HG02973 (cell line): Measurements from ENCODE around the gene TMEM232.
"Not testable (repeated sequence)": the region's sequence is repeated elsewhere in the genome, so short reads cannot be mapped to it uniquely, and the experiment has no call there.

Experiments used
- ATAC-seq: cut with Tn5 transposase; IDR thresholded peaks from one replicate; pipeline ENCODE4 v1.9.1; 2021; ENCODE audit warnings: moderate library complexity; ENCODE audit not compliant: unreplicated experiment

The TMEM232 gene

DNA sequence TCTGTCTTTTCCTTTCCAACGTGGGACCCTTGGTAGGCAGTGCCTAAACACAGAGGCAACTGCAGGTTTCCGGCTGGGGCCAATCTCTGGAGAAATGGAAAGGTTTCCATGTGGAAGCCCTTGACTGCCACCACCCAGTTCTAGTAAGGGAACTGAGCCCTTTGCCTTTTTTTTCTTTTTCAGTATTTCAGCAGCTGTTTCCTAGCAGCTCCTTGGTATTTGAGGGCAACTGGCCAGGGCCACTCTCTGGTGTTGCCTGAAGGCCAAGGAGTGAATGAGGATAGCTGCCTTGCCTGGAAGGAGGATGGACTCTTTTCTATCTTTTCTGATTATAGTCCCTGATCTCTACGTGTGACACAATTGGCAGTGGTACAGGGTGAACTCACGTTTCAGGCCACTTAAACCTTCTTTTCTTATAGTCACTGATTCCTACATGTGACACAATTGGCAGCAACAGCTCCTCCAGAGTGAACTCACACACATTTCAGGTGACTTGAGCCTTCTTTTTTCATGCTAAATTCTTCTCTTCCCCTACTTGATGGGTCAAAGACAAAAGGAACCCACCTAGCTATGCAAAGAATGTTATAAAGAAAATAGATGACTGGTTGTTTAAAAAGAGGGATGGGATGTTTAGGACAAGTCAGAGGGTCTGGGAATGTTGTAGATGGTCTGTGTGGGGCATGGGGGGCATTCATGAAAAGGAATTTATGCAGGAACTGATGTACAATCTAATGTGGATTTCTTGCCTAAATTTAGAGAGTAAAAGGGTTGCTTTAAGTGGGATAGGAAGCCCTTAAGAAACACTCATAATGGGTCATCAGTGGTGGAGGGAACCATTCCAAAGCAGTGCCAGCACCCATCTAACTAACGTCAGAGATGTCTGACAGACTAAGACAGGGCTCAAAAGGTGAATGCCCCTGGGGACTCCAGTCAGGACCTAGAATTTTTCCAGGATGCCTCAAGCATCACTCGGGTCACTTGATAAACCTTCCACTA is 190.1 kb downstream of the TMEM232 start:
- ATAC-seq = no peak

GRCh38 chr5:110535146-110535545 is 191.3 kb downstream of the TMEM232 start:
- ATAC-seq = not testable (repeated sequence)

DNA sequence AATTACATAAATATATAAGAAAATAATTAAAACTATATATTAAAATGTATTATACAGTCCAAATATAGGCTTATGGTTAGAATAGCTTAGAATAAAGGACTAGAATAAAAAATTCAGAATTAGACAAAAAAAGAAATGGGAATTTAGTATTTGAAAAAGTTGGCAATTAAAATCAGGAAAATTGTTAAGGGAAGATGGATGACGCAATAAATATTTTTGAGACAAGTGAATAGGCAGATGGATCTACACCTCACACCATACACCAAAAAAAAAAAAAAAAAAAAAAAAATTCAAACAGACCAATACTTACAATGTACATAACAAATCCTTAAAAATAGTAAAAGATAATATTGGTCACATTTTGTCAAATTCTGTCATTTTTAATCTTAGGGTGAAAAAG is 200.7 kb downstream of the TMEM232 start:
- no peak for ATAC-seq

- ATAC-seq = no peak
Observed at GRCh38 chr5:110517396-110517795, 209.1 kb downstream of the TMEM232 start.

DNA sequence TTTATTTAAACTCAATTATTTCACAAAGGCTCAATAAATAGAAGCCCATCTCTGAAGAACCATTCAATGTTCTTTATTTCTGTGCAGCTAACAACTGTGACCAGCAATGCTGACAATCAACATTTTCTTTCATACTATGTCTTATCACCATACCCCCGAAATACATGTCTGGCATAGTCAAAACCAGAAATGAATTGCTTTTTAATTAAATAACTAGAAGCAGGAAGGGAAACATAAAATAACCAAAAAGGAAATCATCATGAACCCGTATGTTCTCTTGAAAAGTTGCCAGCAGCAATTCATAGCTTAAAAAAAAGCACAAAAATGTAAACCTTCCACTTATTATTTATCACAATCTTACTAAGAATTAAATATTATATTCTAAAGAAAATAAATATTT is 212.4 kb downstream of the TMEM232 start:
- ATAC-seq = no peak

GRCh38 chr5:110512266-110512665 is 214.2 kb downstream of the TMEM232 start:
- ATAC-seq = no peak

DNA sequence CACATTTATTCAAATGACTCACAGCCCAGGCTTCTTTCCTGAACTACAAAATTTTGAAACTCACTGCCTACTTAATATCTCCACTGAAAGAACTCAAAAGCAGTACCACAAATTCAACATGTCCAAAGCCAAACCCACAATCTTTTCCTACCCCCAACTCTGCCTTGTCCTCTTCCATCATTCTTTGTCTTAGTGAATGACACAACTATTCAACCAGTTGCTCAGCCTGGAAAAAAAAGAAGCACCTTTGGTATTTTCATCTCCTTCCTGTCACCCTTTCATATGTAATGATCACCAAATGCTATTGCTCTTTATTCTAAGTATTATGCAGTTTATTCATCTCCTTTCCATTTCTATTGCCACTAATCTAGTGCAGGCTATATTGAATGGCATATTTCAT is 216.3 kb downstream of the TMEM232 start:
- ATAC-seq = no peak

DNA sequence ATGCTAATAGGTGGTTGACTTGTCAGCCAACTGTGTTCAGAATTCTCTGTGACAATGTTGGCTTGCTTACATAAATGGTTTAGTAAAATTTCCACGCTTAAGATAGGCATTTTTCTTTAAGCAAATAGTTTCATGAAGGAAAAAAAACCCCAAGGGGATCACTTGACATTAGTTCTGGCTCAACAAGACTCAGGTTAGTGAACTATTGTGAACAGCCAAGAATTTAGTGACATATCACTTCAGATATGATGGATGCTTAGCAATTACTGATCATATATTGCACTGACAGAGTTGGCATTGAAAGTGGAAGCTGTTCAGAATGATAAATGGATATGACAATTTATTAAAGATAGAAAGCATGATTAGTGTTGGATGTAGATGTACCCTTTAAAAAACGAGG is 218.5 kb downstream of the TMEM232 start:
- ATAC-seq = no peak

DNA sequence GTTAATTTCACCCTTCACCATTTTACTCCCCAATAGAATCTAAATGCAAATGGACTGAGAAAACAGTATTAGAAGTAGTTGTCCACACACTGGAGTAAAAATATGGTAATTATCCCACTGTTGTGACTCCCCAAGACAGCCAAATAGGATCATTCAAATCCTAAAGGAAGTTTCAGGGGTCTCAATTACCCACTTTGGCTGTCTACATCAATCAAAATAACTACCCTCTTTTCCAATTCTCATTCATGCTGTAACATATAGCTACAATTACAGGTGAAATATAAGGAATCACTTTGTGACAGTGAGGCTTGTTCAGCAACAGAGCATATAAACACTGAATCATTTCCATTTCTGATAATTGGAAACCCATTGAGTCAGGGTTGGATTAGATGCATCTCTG is 220.1 kb downstream of the TMEM232 start:
- ATAC-seq = no peak

GRCh38 chr5:110496276-110496675 is 230.2 kb downstream of the TMEM232 start:
- ATAC-seq = no peak

DNA sequence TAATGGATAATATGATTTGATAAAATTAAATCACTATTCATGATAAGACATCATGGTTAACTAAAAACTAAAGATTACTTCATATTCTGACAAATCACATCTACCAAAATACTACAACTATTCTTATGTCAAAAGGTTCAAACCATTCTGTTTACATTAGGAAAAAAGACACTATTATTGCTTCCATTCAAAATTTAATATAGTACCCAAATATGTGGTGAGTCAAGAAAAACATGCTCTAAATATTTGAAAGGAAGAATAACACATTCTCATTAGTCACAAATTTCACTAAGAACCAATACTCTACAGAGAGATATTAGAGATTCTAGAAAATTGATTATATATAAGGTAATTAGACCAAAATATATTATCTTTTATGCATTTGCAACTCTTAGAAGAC is 234.0 kb downstream of the TMEM232 start:
- no peak for ATAC-seq

- ATAC-seq = no peak
Observed at GRCh38 chr5:110478895-110479294, 247.6 kb downstream of the TMEM232 start.

DNA sequence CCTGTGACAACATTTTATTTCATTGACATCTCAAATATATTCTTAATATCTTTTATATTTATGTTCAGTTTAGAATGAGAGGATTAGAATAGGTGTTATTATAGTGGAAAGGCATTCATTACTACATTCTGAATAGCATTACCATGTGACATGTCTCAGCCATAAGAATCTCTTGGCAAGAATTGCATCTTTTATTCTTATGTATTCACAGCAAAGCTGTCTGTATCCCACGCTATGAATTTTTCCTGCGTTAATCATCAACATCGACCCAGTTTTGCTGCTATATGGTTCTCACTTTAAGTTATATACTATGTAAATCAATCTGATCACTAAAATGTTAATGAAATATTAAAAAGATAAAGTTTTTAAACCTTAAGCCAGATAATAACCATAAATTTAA is 248.6 kb downstream of the TMEM232 start:
- ATAC-seq = no peak

- ATAC-seq = no peak
Observed at GRCh38 chr5:110476164-110476563, 250.3 kb downstream of the TMEM232 start.

DNA sequence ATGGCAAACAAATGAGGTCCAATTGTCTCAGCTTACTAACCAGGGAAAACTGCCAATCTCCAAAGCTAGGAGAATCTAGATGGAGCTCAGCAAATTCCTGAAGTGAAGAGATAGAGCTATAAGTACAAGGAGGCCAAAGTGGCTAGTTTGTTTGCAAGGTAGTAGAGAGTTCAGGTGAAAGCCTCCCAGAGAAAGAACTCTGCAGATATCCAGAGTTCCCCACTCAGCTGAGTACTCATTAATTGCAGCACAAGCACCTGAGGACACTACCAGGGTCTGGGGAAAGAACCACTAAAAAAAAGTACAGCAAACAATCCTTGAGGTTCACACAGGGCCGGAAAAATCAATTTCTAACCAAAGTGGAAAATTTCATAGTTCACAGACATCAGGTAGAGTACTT is 250.9 kb downstream of the TMEM232 start:
- ATAC-seq = no peak

GRCh38 chr5:110469486-110469885 is 257.0 kb downstream of the TMEM232 start:
- ATAC-seq = no peak

- no peak for ATAC-seq
Observed at GRCh38 chr5:110463106-110463505, 263.4 kb downstream of the TMEM232 start.

GRCh38 chr5:110460837-110461236 is 265.6 kb downstream of the TMEM232 start:
- ATAC-seq = no peak

- no peak for ATAC-seq
Observed at GRCh38 chr5:110458313-110458712, 268.2 kb downstream of the TMEM232 start.

DNA sequence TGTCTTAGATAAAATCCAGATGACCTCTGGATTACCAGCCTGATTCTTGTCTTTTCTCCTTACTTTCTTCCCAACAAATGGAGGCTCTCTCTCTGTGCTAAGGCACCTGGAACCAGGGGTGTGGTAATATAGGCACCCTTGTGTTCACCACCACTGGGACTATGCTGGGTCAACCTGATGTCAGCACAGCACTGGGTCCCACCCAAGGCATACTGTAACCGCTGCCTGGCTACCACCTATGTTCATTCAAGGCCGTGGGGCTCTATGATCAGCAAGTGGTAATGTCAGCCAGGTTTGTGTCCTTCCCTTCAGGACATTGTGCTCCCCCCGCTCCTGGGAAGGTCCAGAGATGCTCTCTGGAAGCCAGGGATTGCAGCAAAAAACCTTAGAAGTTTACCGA is 283.6 kb downstream of the TMEM232 start:
- no peak for ATAC-seq

DNA sequence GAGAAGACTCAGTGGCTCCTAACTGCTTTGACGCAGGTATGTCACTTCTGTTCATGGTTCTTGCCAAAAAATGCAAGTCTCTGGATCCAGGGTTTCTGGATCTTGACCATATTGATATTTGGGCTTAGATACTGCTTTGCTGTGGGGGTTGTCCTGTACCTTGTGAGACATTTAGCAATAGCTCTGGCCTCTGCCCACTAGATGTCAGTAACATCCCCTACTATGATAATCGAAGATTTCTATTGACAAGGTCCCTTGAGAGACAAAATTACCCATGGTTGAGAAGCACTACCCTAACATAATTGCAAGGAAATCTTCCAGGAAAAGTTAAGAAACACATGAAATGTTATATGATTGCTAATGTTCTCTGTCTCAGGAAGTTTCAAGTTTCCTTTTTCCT is 285.4 kb downstream of the TMEM232 start:
- no peak for ATAC-seq

- no peak for ATAC-seq
Observed at GRCh38 chr5:110440058-110440457, 286.4 kb downstream of the TMEM232 start.

DNA sequence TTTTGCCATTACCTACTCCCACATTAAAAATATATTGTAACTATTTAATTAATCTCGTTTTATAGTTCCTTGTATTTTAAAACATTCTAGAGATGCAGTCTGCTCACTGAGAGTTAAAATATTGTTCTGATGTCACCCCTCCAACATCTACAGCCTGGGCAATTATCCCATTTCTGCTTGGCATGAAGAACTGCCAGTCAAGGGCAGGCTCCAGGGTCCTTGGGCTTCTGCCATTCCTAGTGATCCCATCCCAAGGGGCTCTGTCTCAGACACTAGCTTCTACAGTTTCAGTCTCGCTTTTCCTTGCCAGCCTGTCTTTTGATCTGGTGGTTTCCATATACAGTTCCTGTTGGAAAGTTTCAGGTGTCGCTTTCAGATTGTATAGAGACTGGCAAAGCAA is 287.2 kb downstream of the TMEM232 start:
- no peak for ATAC-seq
